NCI-H1048 (cell line): Measurements from ENCODE around the gene CTSD.
"Not testable (repeated sequence)": the region's sequence is repeated elsewhere in the genome, so short reads cannot be mapped to it uniquely, and the experiment has no call there.

ENCODE experiments used
- DNase-seq: peaks from one replicate; lab custom pipeline; 2025; lab: John Stamatoyannopoulos, UW

CTSD gene

GRCh38 chr11:1763796-1764661 lies at the start of gene CTSD:
CTSD (minus strand) TSS chr11:1763927; CDS start chr11:1763859, 68 bp downstream.
- peak; percentile 54 for DNase-seq

- not testable (repeated sequence) for DNase-seq
These were observed 49.6 kb upstream of the CTSD start for GRCh38 chr11:1813356-1813755.

GRCh38 chr11:1812801-1813200 lies 49.1 kb upstream of the CTSD start:
- no peak for DNase-seq

- no peak for DNase-seq
These were observed 48.5 kb upstream of the CTSD start for GRCh38 chr11:1812274-1812673.

GRCh38 chr11:1810761-1811160 lies 47.0 kb upstream of the CTSD start:
- DNase-seq: no peak

- no peak for DNase-seq
These were observed 43.7 kb upstream of the CTSD start for GRCh38 chr11:1807264-1807995.

GRCh38 chr11:1805525-1805924 lies 41.8 kb upstream of the CTSD start:
- no peak for DNase-seq

GRCh38 chr11:1803835-1804519 lies 40.2 kb upstream of the CTSD start:
- DNase-seq: not testable (repeated sequence)

- no peak for DNase-seq
These were observed 39.5 kb upstream of the CTSD start for GRCh38 chr11:1803246-1803645.

GRCh38 chr11:1797391-1798125 lies 33.8 kb upstream of the CTSD start:
- no peak for DNase-seq

- DNase-seq: no peak
These were observed 32.8 kb upstream of the CTSD start for GRCh38 chr11:1796413-1797011.

- DNase-seq: no peak
These were observed 29.4 kb upstream of the CTSD start for GRCh38 chr11:1793081-1793480.

GRCh38 chr11:1792461-1792860 lies 28.7 kb upstream of the CTSD start:
- no peak for DNase-seq

- DNase-seq: no peak
These were observed 28.2 kb upstream of the CTSD start for GRCh38 chr11:1791912-1792311.

GRCh38 chr11:1786466-1786865 lies 22.7 kb upstream of the CTSD start:
- DNase-seq: no peak

GRCh38 chr11:1785749-1786413 lies 22.2 kb upstream of the CTSD start:
- DNase-seq: no peak

- no peak for DNase-seq
These were observed 21.3 kb upstream of the CTSD start for GRCh38 chr11:1784761-1785650.

GRCh38 chr11:1783725-1784529 lies 20.2 kb upstream of the CTSD start:
- no peak for DNase-seq
